HEK293 (cell line): ENCODE results near the gene CKB.

Experiments used
- GLI2 ChIP-seq: fragments of 450-650 bp; formaldehyde crosslinking; IDR thresholded peaks from 2 replicates; pipeline ENCODE4; 2017; ENCODE audit warnings: missing biosample characterization, missing genetic modification characterization, low read depth, borderline replicate concordance
- GLIS1 ChIP-seq: fragments of 450-650 bp; formaldehyde crosslinking; IDR thresholded peaks from 2 replicates; pipeline ENCODE4 v1.5.1; 2016; ENCODE audit warnings: missing biosample characterization, missing genetic modification characterization
- GLIS2 ChIP-seq: fragments of 450-650 bp; formaldehyde crosslinking; IDR thresholded peaks from 2 replicates; pipeline ENCODE4 v1.5.1; 2016; ENCODE audit warnings: missing biosample characterization, missing genetic modification characterization
- KLF7 ChIP-seq: fragments of 450-650 bp; formaldehyde crosslinking; IDR thresholded peaks from 2 replicates; pipeline ENCODE4 v1.5.1; 2016; ENCODE audit warnings: missing biosample characterization, missing genetic modification characterization, borderline replicate concordance
- SALL2 ChIP-seq: fragments of 450-650 bp; formaldehyde crosslinking; IDR thresholded peaks from 2 replicates; pipeline ENCODE4 v1.5.0; 2017; ENCODE audit warnings: missing biosample characterization, mild to moderate bottlenecking, missing genetic modification characterization, borderline replicate concordance
- SP2 ChIP-seq: fragments of 450-650 bp; formaldehyde crosslinking; IDR thresholded peaks from 2 replicates; pipeline ENCODE4 v1.5.1; 2016; ENCODE audit warnings: missing biosample characterization, missing genetic modification characterization
- SP3 ChIP-seq: fragments of 450-650 bp; formaldehyde crosslinking; IDR thresholded peaks from 2 replicates; pipeline ENCODE4 v1.5.1; 2016; ENCODE audit warnings: missing biosample characterization, missing genetic modification characterization
- TSHZ1 ChIP-seq: fragments of 450-650 bp; formaldehyde crosslinking; IDR thresholded peaks from 2 replicates; pipeline ENCODE4 v1.5.1; 2016; ENCODE audit warnings: missing biosample characterization, missing genetic modification characterization, borderline replicate concordance
- WT1 ChIP-seq: fragments of 450-650 bp; formaldehyde crosslinking; IDR thresholded peaks from 2 replicates; pipeline ENCODE4 v1.5.1; 2016; ENCODE audit warnings: missing biosample characterization, missing genetic modification characterization
- ZFP69B ChIP-seq: fragments of 450-650 bp; formaldehyde crosslinking; IDR thresholded peaks from 2 replicates; pipeline ENCODE4 v1.5.1; 2016; ENCODE audit warnings: missing biosample characterization, missing genetic modification characterization
- ZNF2 ChIP-seq: fragments of 450-650 bp; formaldehyde crosslinking; IDR thresholded peaks from 2 replicates; pipeline ENCODE4 v1.5.1; 2016; ENCODE audit warnings: missing biosample characterization, missing genetic modification characterization
- ZNF221 ChIP-seq: fragments of 450-650 bp; formaldehyde crosslinking; IDR thresholded peaks from 2 replicates; pipeline ENCODE4 v1.5.1; 2017; ENCODE audit warnings: missing biosample characterization, missing genetic modification characterization, borderline replicate concordance
- ZNF335 ChIP-seq: fragments of 450-650 bp; formaldehyde crosslinking; conservative IDR thresholded peaks from 2 replicates; pipeline ENCODE4 v1.5.1; 2016; ENCODE audit warnings: missing biosample characterization, missing genetic modification characterization
- ZNF341 ChIP-seq: fragments of 450-650 bp; formaldehyde crosslinking; IDR thresholded peaks from 2 replicates; pipeline ENCODE4; 2016; ENCODE audit warnings: low read depth, missing biosample characterization, missing genetic modification characterization
- ZNF350 ChIP-seq: fragments of 450-650 bp; formaldehyde crosslinking; IDR thresholded peaks from 2 replicates; pipeline ENCODE4 v1.5.0; 2017; ENCODE audit warnings: missing biosample characterization, mild to moderate bottlenecking, missing genetic modification characterization
- ZNF37A ChIP-seq: fragments of 450-650 bp; IDR thresholded peaks from 2 replicates; pipeline ENCODE4 v1.5.1; 2018; ENCODE audit warnings: missing biosample characterization, missing genetic modification characterization
- ZNF423 ChIP-seq: fragments of 450-650 bp; formaldehyde crosslinking; IDR thresholded peaks from 2 replicates; pipeline ENCODE4 v1.5.1; 2016; ENCODE audit warnings: missing biosample characterization, missing genetic modification characterization
- ZNF513 ChIP-seq: fragments of 450-650 bp; IDR thresholded peaks from 2 replicates; pipeline ENCODE4 v1.5.1; 2018; ENCODE audit warnings: missing biosample characterization, missing genetic modification characterization
- ZNF623 ChIP-seq: fragments of 450-650 bp; formaldehyde crosslinking; IDR thresholded peaks from 2 replicates; pipeline ENCODE4 v1.5.1; 2016; ENCODE audit warnings: missing biosample characterization, missing genetic modification characterization
- ZNF626 ChIP-seq: fragments of 450-650 bp; sonication (Bioruptor Pico); formaldehyde crosslinking; IDR thresholded peaks from 2 replicates; pipeline ENCODE4 v1.5.1; 2018; ENCODE audit warnings: missing biosample characterization, missing genetic modification characterization, inconsistent platforms
- ZNF639 ChIP-seq: fragments of 450-650 bp; formaldehyde crosslinking; IDR thresholded peaks from 2 replicates; pipeline ENCODE4 v1.5.1; 2016; ENCODE audit warnings: missing biosample characterization, missing genetic modification characterization
- ZNF776 ChIP-seq: fragments of 450-650 bp; formaldehyde crosslinking; IDR thresholded peaks from 2 replicates; pipeline ENCODE4 v1.5.0; 2017; ENCODE audit warnings: missing biosample characterization, missing genetic modification characterization, borderline replicate concordance
- ZSCAN30 ChIP-seq: fragments of 450-650 bp; IDR thresholded peaks from 2 replicates; pipeline ENCODE4 v1.5.1; 2018; ENCODE audit warnings: missing biosample characterization, mild to moderate bottlenecking, missing genetic modification characterization, moderate library complexity
- ZXDB ChIP-seq: fragments of 450-650 bp; formaldehyde crosslinking; IDR thresholded peaks from 2 replicates; pipeline ENCODE4 v1.5.1; 2016; ENCODE audit warnings: missing biosample characterization, missing genetic modification characterization

CKB gene

GRCh38 chr14:103517721-103518421 lies 4.8 kb downstream of the CKB start (continued):
- TF ChIP-seq TSHZ1 (tag by site-specific recombination) (no peak), SP3 (0 out of 2 replicates have a peak, but pooled peaks have one; percentile 4), ZNF423 (tag by site-specific recombination) (no peak), SP2 (tag by site-specific recombination) (peak; percentile 56), ZNF626 (tag by site-specific recombination) (no peak), GLIS1 (tag by site-specific recombination) (peak; percentile 95), ZNF221 (tag by site-specific recombination) (no peak), ZNF37A (tag by site-specific recombination) (no peak), ZNF776 (tag by site-specific recombination) (no peak), ZNF2 (tag by site-specific recombination) (no peak), ZXDB (tag by site-specific recombination) (no peak), GLI2 (tag by site-specific recombination) (no peak), WT1 (tag by site-specific recombination) (no peak), ZNF341 (tag by site-specific recombination) (peak; percentile 49), ZNF335 (tag by site-specific recombination) (peak; percentile 70), ZNF623 (no peak), ZNF513 (tag by site-specific recombination) (no peak), SALL2 (no peak), KLF7 (peak; percentile 16; the same call in 1 of the 2 replicates), ZSCAN30 (tag by site-specific recombination) (no peak), GLIS2 (peak; percentile 9), ZNF350 (no peak), ZFP69B (tag by site-specific recombination) (peak; percentile 99), ZNF639 (tag by site-specific recombination) (no peak)
